ENCODE measurements around the gene NSG1.
"Not testable (repeated sequence)": the region's sequence is repeated elsewhere in the genome, so short reads cannot be mapped to it uniquely, and the experiment has no call there.

NSG1 gene

GRCh38 chr4:4437798-4438470 is 51.0 kb downstream of the NSG1 start:
- no peak for DNase-seq

- no peak for DNase-seq
Measured at GRCh38 chr4:4438891-4439290, 52.0 kb downstream of the NSG1 start.

DNA sequence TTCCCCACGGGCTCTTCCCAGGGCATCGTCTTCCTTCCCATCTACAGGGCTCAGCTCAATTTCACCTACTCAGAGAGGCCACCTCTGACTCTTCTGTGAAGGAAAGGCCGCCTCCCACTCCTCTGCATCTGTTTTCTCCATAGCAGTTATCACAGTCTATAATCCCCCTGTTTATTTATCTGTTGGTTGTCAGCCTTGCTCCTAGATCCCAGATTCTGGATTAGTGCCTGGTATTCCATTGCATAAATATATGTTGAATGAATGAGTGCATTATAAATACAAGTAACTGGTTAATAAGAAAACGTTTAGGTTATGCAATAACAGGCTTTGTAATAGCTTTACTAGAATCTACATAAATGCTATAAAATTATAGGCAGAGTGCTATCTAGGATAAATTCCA is 52.9 kb downstream of the NSG1 start:
- DNase-seq, result no peak

- no peak for DNase-seq
Measured at GRCh38 chr4:4440333-4441061, 53.6 kb downstream of the NSG1 start.

DNA sequence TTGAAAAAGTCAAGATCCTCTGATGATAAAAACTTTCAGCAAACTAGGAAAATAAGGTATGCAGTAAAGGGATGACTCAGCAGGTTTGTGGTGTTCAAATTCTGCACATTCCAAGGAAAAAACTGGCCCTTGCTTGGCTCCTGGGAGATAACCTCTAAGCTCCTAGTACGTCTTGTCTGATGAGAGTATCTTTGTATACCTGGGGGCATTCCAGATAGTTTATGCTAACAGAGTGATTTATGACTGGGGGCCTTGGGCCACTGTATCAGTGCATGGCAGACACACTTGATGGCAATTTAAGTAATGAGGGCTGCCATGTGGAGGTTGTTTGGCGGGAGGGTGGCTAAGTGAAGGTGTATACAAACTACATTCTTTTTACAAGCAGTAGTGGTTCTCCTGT is 56.9 kb downstream of the NSG1 start:
- DNase-seq, result no peak

DNA sequence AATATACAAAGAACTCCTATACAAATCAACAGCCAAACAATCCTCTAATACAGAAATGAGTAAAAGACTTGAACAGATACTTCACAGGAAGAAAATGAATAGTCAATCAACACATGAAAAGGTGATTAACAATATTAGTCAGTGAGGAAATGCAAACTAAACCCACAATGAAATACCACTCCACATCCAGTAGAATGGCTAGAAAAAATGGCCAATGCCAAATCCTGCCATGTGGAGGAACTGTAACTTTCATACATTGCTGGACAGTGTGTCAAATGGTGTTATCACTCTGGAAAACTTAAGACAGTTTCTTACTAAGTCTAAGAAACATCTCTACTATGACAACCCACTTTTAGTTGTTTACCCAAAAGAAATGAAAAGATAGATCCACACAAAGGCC is 59.5 kb downstream of the NSG1 start:
- no peak for DNase-seq

GRCh38 chr4:4455210-4455865 is 68.4 kb downstream of the NSG1 start:
- DNase-seq, result no peak

DNA sequence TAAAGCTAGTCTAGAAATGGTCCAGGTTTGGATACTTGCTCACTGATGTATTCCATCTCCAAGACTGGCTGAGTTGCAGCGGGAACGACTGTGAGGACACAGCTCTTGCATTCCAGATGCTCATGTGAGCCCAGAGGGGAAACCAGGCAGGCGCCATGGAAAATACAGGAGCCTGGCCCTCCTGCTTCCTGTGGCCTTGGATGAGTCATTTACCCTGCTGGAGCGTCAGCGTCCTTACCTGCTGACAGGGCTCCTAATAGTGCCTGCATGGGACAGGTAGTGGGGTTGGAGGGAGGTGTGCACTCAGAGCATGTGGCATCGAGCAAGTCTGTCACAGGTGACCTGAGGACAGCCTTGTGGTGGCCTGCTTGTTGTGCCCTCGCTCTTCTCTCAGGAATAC is 69.4 kb downstream of the NSG1 start:
- no peak for DNase-seq

GRCh38 chr4:4456816-4457578 is 70.1 kb downstream of the NSG1 start:
- no peak for DNase-seq

DNA sequence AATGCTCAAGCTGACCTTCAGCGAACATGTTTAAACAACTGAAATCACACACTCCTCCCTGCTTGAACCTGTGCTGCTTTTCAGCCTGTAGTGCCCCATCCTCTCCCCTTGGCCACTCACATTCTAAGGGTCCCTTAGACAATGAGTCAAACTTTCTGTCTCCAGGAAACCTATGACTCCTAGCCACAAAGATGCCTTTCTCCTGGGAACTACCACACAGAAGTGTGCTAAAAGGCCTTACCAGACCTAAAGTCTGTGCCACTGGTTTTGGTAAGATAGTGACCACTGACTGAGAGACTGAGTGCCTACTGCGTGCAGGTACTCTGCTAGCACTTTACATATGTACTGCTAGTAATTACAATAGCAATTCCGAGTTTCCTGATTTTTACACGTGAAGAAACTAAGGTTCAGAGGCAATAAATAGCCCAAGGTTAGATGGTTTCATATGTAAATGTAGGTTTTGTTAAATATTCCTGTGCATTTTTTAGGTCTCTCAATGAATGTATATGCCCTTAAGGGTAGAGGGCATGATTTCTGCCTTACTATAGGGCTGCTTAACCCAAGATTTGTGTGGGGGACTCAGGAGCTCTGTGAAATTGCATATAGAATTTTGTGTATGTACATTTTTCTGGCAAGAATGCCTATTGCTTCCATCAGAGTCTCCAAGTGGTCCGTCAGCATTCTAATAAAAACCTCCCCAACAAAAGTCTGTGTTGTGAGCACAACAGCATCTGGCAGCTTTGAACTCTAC is 71.1 kb downstream of the NSG1 start:
- no peak for DNase-seq

DNA sequence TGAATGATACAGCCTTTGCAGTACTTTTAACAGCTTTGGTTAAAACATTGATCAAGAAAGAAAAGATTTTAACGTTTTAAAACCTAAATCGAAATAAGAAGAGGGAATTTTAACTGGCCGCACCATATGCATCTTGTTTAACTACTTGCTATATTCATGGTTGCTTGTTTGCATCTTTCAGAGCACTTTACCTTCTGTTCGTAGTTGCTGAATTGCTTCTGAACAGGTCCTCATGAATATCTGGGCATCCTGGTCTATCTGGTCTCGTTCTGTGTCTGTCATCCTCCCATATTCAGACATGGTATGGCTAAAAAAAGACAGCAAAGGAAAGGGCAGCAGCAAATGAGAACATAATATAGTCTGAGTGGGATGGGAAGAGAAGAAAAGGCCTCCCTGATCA is 72.3 kb downstream of the NSG1 start:
- DNase-seq, result no peak

- DNase-seq, result no peak
Measured at GRCh38 chr4:4460759-4461158, 73.9 kb downstream of the NSG1 start.

- DNase-seq, result no peak
Measured at GRCh38 chr4:4461178-4461577, 74.3 kb downstream of the NSG1 start.

DNA sequence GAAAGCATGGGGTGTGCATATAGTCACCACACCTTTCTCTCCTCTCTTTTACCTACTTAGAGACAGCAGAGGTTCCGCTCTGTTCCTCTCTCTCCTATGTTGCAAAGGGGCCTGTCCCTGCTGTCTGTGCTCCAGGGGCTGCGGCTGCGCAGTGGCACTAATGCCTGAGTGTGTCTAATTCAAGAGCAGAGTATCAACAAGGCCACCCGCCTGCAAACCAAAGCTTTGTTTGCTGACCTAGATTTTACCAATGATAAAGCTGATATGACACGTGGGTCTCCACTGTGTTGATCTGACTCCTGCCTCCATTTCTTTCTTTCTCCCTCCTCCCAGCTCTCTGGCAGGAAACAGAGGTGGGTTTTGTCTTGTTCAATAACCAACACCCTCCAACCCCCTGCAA is 74.9 kb downstream of the NSG1 start:
- DNase-seq, result no peak

GRCh38 chr4:4462970-4463369 is 76.1 kb downstream of the NSG1 start:
- DNase-seq, result no peak

GRCh38 chr4:4465238-4465637 is 78.3 kb downstream of the NSG1 start:
- DNase-seq, result not testable (repeated sequence)

Measured in SIG-M5 (cell line).